Left forelimb (tissue), 1 donor: Measurements from ENCODE around the gene TCERG1L.
"Not testable (repeated sequence)": the region's sequence is repeated elsewhere in the genome, so short reads cannot be mapped to it uniquely, and the experiment has no call there.

Source experiments
- DNase-seq: peaks from one replicate; pipeline ENCODE4 v3.0.0-alpha.2; 2018; ENCODE audit warnings: low spot score

TCERG1L gene, protein sequence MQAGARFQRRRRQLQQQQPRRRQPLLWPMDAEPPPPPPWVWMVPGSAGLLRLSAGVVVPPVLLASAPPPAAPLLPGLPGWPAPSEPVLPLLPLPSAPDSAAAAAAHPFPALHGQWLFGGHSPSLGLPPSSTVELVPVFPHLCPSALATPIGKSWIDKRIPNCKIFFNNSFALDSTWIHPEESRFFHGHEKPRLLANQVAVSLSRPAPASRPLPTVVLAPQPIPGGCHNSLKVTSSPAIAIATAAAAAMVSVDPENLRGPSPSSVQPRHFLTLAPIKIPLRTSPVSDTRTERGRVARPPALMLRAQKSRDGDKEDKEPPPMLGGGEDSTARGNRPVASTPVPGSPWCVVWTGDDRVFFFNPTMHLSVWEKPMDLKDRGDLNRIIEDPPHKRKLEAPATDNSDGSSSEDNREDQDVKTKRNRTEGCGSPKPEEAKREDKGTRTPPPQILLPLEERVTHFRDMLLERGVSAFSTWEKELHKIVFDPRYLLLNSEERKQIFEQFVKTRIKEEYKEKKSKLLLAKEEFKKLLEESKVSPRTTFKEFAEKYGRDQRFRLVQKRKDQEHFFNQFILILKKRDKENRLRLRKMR

DNA sequence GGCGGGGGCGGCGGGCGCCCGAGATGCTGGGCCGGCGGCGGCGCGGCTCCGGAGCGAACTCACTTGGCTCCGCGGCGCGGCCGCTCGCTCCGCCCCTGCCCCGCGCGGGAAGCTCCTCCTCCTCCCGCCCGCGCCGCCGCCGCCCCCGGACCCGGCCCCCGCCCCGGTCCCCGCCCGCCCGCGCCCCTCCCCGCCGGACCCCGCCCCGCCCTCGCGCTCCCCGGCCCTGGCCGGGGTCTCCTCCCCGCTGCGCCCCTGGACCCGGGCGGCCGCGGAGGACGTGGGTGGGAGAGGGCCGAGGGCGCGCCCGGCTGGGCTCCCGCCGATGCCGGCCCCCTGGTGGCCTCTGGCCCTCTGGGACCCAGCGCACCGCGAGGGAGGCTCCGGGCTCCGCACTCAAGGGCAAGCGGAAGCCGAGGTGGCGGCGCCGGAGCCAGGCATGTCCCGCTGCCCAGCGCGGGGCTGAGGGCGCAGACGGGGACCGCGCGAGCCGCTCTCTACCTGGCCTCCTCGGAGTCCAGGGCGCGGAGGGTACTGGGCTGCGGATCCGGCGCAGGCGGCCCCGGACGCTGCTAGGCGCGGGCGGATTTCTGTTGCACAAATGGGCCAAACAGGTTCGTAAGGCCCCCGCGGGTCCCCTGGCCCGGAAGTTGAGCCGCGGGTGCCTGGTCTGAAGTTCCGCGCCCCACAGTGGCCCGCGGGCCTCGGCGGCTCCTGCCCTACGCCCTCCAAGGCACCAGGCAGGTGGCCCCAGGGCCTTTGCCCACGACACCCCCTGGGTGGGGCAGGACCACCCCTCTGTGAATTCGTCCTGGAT is at the start of gene TCERG1L:
Gene TCERG1L, minus strand, starts transcription at position 61 of the 817 bp plus-strand sequence. CDS start 86 bp downstream, outside the sequence.
- DNase-seq: no peak

GRCh38 chr10:131358741-131359442 is 47.4 kb upstream of the TCERG1L start:
- no peak for DNase-seq

- DNase-seq: no peak
Measured at GRCh38 chr10:131356442-131356841, 44.9 kb upstream of the TCERG1L start.

- DNase-seq: no peak
Measured at GRCh38 chr10:131355881-131356280, 44.4 kb upstream of the TCERG1L start.

DNA sequence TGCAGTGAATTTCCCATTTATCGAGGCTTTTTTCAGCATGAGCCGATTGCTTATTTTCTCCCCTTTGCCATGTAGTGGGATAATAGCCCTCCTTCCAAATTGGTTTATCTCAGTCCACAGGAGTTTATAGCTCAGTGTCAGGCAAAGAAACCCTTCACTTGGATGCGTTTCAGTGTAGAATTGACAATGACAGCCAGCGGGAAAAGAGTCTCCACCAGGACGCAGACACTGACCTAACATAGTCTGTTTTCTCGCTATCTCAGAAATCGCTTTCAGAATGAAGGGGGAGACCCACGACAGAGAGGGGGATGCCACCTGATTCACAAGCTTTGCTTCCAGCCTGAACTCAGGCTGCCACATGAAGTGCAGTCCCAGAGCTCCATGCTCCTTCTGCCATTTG is 43.5 kb upstream of the TCERG1L start:
- DNase-seq: no peak

DNA sequence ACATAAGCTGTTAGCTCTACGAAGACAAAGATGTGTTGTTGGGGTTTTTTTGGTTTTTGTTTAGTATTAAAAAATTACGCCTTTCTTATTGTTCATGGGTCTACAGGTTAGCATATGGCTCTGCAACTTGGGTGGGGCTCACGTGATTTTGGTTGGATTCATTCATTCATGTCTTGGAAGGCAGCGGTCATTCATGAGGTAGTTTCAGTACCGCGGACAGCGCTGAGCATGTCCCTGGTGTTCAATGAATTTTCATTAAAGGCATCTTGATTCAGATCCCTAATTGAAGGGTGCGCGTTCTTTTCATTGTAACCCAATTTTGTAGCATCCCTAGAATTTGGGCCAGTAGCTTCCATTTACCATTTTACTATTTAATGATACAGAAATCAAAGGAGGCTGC is 42.9 kb upstream of the TCERG1L start:
- DNase-seq: no peak

GRCh38 chr10:131352765-131353290 is 41.3 kb upstream of the TCERG1L start:
- no peak for DNase-seq

DNA sequence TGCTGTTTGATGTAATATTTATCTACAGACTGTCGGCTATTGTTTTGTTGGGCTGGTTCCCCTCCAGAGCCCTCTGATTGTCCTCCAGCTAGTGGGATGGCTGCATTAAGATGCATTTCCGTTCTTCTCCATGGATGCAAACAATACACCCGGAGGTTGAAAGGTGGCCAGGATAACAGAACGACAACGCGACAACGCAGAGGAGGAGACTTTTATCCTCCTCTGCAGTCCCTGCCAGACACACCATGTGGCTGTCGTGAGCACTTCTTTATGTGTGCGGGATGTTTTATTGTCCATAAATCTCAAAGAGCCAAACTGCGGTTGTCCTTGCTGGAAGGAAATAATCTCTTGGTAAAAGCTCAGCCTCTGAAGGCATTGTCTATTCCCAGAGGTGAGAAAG is 39.1 kb upstream of the TCERG1L start:
- DNase-seq: no peak

DNA sequence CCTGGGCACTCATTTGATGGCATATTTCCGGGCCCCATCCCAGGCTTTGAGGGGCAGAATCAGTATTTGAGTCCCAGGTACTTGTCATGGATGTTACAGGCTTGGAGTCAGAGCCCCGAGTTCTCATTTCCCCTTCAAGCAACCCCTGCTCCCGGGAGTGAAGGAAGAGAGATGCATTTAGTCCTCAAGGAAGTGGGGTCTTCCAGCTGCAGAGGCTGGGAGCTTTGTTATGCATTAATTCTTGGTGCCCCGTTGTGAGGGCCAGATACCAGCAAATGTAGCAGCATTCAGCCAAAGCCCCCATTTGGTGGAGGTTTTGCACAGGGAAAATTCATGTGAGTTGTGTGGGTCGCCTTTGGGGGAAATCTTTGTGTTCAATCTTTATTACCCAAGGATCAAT is 38.7 kb upstream of the TCERG1L start:
- no peak for DNase-seq

- no peak for DNase-seq
Measured at GRCh38 chr10:131346456-131346855, 34.9 kb upstream of the TCERG1L start.

DNA sequence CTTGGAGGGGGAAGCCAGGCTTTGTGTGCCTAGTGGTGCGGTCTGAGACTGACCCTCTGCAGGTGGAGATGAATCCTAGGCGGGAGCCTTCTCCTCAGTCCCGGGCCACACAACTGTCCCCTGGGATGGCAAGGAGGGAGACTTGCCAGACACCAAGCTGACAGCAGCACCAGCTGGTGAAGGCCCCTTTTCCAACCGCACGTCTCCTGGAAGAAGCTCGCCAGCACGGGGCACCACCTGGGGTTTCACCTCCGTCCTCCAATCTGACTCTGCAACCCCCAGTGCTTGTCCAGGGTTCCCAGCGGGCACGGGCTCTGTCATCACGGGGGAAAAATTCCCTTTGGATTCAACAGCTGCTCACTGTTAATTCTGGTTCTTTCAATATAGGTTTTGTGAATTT is 34.2 kb upstream of the TCERG1L start:
- no peak for DNase-seq

DNA sequence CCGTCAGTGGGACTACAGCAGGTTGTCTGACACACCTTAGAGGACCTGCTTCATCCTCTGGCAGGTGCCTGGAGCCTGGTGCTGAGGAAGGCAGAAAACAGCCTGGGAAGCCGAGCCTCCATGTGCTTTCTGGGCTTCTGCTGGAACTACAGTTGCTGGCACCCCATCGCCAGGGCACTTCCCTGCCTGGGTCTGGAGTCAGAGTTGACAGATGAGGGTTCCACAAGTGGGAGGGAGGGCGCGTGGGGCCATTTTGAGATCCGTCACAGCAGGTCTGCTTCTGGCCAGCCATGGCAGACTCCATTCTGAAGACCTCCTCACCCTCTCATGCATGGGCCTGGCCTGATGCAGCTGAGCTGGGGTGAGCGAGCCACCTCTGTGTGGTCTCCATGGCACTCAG is 33.2 kb upstream of the TCERG1L start:
- DNase-seq: no peak

DNA sequence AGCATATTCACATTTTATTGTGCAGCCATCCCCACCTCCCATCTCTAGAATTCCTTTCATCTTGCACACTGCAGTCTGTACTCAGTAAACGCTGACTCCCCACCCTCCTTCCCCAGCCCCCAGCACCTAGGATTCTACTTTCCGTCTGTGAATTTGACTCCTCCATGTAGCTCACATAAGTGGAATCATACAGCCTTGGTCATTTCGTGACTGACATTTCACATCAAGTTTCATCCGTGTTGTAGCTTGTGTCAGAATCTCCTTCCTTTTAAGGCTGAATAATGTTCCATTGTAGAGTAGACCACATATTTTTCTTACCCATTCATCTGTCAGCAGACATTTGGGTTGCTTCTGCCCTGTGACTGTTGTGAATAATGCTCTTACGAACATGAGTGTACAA is 26.2 kb upstream of the TCERG1L start:
- no peak for DNase-seq

GRCh38 chr10:131332821-131333220 is 21.3 kb upstream of the TCERG1L start:
- DNase-seq: no peak

GRCh38 chr10:131323880-131324279 is 12.4 kb upstream of the TCERG1L start:
- DNase-seq: no peak

GRCh38 chr10:131323025-131323424 is 11.5 kb upstream of the TCERG1L start:
- no peak for DNase-seq

GRCh38 chr10:131322575-131322974 is 11.1 kb upstream of the TCERG1L start:
- DNase-seq: not testable (repeated sequence)

DNA sequence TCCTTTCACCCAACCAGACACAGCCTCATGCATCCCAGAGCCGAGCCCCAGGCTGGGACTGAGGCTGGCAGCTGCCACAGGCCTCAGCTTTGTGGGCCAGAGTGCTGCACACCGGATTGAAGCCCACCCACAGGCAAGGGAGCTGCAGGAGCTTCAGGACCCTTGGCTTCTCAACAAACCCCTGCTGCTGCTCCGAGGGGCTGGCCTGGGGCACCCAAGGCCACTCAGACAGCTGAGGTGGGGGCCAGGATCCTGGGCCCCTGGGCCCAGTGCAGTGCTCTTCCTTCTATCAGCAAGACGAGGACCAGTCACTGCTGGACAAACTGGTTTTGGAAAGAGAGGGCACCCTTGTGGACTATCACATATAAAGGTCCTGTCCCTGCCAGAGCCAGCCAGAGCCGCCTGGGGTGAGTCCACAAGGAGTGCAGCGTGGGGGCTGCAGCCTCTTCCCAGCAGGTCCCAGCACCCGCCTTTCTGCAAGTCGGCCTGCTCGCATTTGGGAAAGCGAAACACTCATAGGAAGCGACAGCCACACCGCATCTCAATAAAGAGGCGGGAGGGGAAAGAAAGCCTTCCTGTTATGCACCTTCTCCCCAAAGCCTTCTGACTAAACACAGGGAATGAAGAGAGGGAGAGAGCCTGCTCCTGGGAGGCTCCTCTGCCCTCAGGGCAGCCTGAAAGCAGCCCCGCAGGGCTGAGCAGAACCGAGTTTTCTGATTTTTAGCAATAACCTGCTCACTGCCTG is 9.5 kb upstream of the TCERG1L start:
- no peak for DNase-seq

GRCh38 chr10:131318814-131319213 is 7.3 kb upstream of the TCERG1L start:
- DNase-seq: no peak

- DNase-seq: no peak
Measured at GRCh38 chr10:131318291-131318690, 6.8 kb upstream of the TCERG1L start.
